Putamen (tissue), 1 donor: ENCODE results near the gene GATD1.
A peak's percentile ranks its signal among the peaks of the same experiment; 100 is the strongest.

Experiments
- DNase-seq: peaks from one replicate; pipeline ENCODE4 v3.0.0-alpha.2; 2016; ENCODE audit warnings: low spot score

GATD1 gene

GRCh38 chr11:812390-812789 lies 35.1 kb upstream of the GATD1 start:
- no peak for DNase-seq

GRCh38 chr11:811446-812245 lies 34.4 kb upstream of the GATD1 start:
- DNase-seq: no peak

- DNase-seq: no peak
Observed at GRCh38 chr11:810040-810567, 32.8 kb upstream of the GATD1 start.

DNA sequence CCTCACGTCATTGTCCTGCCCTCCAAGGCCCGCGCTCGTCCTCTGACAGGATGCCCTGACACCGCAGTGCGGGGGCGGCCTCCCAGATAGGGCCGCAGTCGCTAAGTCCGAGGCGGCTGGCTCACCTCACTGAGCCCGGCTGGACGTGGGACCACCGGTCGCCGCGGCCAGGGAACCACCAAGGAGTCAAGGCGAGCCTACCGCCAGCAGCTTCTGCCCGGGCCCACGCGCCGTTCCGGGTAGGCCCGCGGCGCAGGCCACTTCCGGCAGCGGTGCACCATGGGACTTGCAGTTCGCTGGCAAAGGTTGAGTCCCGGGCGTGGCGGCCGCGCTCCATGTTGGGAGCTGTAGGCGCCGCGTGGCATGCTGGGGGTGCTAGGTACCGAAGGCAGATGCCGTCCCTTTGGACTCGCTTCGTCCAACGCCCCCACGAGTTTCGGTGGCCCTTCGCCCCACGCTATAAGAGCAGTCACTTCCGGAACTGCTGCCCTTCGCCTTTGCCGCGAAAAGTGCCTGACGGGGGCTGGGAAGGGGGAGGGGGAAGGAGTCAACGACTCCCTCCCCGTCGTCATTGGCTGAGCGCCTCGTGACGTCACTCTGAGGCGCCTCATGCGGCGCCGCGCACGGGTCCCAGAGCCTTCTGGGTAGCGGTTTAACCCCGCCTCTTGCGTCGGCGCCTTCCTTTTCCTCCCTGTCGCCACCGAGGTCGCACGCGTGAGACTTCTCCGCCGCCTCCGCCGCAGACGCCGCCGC lies 32.2 kb upstream of the GATD1 start, which contains the start of gene RPLP2:
TSS of gene RPLP2 (plus strand) at position 681 of the 753 bp plus-strand sequence. CDS start 268 bp downstream, outside the sequence.
- peak; percentile 96 for DNase-seq

DNA sequence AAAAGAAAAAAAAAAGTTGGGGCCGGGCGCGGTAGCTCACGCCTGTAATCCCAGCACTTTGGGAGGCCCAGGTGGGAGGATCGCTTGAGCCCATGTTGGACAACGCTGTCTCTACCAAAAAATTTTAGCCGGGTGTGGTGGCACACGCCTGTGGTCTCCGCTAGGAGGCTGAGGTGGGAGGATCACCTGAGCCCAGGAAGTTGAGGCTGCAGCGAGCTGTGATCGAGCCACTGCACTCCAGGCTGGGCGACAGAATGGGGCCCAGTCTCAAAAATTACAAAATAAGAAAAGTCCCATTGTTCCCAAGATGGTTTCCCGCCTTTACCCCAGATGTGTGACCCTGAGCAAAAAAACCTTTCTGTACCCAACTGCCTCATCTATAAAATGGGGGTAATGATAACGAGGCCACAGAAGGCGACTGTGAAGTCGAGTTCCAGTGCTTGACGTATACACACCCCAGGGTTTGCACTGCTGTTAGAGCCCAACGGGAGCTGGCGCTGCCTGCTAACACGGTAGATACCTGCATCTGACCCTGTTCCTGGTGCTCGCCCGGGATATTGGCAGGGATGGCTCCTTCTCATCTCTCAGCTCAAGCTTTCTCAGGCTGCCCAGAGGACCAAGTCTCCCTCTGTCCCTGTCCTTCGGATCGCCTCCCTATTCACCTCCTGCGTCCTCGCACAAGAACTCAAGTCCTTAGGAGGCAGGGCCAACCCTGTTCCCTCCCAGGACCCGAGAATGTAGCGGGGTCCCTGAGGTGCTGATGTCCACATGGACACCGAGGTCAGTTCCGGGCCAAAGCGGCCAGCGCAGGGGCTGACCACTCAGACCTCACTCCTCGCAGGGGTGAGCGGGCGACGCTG lies 31.4 kb upstream of the GATD1 start:
- DNase-seq: no peak

- no peak for DNase-seq
Observed at GRCh38 chr11:804599-804964, 27.3 kb upstream of the GATD1 start.

DNA sequence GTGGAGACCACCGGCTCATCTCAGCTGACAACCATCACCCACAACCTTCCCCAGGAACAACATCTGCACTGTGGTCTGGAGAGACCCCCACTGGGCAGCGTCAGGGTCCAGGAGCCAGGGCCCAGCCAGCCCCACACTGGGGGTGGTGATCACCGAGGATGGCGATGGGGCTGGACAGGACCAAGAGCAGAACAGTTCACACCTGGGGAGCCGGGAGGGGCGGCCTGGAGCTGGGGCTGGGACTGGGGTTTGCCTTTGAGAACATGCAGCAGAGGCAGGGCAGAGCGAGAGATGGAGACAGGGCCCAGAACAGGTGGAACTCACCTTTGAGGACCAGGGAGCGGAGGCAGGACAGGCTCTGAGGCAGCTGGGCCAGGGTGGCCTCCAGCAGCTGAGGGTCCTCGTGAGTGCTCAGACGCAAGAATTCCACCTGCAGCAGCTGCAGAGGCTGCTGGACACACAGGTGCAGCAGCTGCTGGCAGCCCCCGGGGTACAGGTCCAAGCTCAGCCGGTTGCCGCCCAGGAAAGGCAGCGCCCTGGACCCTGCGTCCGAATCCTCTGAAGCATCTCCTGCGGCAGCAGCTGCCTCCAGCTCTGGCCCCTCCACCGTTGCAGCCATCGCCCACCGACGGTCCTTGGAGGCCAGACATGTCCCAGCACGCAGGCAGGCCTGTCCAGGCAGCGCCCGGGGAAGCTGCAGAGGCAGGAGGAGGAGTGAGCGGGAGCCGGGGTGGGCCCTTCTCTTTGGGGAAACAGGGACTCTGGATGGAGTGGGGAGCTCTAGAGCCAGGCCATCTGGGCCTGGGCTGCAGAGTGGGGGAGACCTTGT lies 26.7 kb upstream of the GATD1 start:
- no peak for DNase-seq

GRCh38 chr11:803467-803742 lies 26.1 kb upstream of the GATD1 start:
- no peak for DNase-seq

DNA sequence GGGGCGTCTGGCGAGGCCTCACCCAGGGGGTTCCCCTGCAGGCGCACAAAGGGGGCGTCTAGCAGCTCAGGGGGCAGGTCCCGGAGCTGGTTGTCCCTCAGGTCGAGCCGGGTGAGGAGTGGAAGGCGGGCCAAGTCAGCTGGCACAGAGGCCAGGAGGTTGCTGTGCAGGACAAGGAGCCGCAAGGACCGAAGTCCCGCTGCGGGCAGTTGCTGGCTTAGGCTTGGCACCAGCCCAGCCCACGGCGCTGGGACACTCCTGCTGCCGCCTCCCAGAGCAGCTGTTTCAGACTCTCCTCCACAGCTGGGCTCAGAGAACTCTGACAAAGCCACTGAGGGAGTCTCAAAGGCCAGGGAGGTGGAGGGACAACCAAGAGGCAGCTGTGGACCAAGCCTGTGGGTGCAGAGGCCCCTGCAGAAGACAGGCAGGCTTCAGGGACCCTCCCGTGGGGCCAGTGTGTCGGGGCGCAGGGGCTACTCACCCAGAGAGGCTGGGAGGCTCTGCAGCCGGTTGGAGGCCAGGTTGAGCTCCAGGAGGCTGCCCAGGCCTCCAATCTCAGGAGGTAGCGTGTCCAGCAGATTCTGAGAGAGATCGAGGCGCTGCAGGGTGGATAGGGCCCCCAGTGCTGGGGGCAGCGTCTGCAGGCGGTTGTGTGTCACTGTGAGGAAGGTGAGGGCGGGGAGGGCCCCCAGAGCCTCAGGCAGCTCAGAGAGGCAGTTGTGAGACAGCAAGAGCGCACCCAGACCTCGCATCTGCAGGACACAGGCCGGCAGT lies 25.6 kb upstream of the GATD1 start:
- no peak for DNase-seq

DNA sequence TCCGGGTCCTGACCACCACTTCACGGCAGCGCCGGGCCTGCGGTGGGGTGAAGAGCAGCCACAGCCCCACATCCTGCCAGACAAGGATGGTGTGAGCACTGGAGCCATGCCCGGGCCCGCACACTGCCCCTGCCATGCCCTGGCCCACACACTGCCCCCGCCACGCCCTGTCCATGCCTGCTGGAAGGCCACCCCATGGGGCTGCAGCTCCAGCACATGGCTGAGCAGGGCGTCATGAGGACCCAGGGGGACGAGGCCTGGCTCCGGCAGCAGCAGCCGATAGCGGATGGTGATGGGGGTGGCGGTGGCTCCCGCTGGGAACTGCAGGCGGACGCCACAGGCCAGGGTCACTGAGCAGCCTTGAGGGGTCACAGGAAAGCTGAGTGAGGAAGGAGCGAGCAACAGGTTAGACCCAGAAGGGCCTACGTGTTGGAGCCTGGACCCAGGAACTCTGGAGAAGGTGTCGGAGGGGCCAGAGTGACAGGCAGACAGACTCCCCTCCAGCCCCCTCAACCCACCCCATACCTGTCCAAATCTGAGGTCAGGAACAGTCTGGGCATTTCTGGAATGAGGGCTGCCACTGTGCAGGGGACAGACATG lies 24.8 kb upstream of the GATD1 start:
- no peak for DNase-seq

GRCh38 chr11:801097-801780 lies 24.0 kb upstream of the GATD1 start:
- DNase-seq: no peak

- DNase-seq: no peak
Observed at GRCh38 chr11:800473-800872, 23.2 kb upstream of the GATD1 start.

DNA sequence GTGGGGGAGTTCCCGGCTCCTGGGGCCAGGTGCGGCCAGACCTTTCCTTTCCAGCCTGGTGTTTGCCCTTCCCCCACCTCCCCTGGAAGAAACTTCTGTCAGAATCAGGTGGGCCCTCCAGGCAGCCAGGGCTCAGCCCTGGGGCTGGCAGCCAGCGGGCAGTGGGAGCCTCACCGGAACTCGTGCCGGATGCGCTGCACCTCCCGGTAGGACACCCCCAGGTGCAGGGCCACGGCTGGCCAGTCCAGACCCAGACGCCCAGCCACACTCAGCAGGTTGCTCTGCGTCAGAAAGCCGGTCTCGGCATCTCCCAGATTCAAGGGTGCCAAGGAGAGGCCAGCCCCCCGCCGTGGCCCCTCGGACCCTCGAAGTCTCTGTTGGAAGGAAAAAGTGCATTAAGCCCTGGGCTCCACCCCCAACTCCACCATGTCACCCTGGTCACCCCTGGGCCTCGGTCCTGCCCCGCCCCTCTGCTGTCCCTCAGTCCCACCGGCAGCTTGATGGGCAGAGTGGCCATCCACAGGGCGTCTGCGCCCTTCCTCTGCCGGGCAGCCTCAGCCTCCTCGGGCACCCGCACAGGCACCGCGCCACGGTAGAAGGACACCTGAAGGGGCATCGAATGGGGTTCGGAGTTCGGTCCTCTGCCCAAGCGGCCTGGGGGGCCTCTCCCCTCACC lies 22.5 kb upstream of the GATD1 start:
- DNase-seq: no peak

- peak; percentile 76 for DNase-seq
Observed at GRCh38 chr11:798093-798713, 20.9 kb upstream of the GATD1 start, which contains the start of gene SLC25A22. Gene SLC25A22, minus strand, starts transcription at chr11:798281. Its CDS starts 3,275 bp downstream, at chr11:795006.

DNA sequence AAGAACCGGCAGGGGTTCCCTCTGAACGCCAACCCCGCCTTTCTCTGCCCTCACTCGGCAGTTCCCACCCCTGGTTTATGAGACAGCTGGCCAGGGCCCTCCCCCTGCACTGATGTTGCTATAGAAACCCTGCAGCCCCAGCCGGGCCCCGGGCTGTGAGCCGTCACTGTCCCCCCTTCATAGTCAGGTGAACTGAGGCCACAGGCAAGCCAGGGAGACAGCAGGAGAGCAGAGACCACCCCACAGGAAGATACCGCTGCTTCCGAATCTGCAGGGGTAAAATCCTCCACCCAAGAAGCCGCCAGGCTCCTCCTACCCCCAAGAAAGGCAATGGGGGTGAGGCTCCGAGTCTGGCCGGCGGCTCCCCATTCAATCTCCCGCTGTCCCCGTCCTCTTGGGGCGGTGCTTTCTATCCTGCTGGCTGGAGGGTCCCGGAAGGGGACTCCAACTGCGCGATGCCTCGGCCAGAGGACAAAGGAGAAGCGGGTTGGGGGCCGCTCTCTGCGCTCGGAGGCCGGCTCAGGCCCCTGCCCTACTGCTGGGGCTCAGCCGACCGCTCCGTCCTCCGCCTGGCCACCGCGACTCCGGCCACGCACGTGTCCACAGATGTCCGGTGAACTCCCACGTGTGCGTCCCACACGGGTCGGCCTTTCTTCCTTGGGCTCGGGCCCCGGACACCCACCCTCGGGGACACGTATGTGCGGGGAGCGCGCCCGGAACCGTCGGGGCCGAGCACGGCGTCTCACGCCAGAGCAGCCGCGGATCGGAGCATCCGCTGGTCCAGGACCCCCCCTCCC lies 20.2 kb upstream of the GATD1 start:
- DNase-seq: no peak

GRCh38 chr11:796565-797295 lies 19.4 kb upstream of the GATD1 start:
- no peak for DNase-seq
